Stomach (tissue), 9 donors: ENCODE measurements around the gene LZIC. TPM values are rescaled to one million over a fixed set of nuclear protein-coding genes. Genes with fewer than 3 reads are reported as not detected.
"Not testable (repeated sequence)": the region's sequence is repeated elsewhere in the genome, so short reads cannot be mapped to it uniquely, and the experiment has no call there.

Experiments used
- DNase-seq, 2 donors: peaks; one replicate each; pipeline versions ENCODE4 v3.0.0 to v3.0.0-alpha.2; 2013 to 2019
- H3K27ac ChIP-seq, 5 donors: fragments of 200-600 bp in 4 of 5; sonication (generic) in 4 of 5; one replicate each; pipeline ENCODE4 v1.5.1; 2013 to 2019; ENCODE audit warnings: mild to moderate bottlenecking in 1 of 5, moderate library complexity in 1 of 5
- H3K27me3 ChIP-seq, 3 donors: fragments of 200-600 bp; sonication (generic); one replicate each; pipeline ENCODE4 v1.5.1; 2017 to 2019; ENCODE audit warnings: mixed run types in 1 of 3
- H3K36me3 ChIP-seq, 4 donors: fragments of 200-600 bp; sonication (generic); 1 replicate in 3 of 4; 2 replicates in 1 of 4; pipeline ENCODE4 v1.5.1; 2016 to 2019
- H3K4me1 ChIP-seq, 4 donors: fragments of 200-600 bp; sonication (generic); one replicate each; pipeline ENCODE4 v1.5.1; 2016 to 2019
- H3K4me3 ChIP-seq, 4 donors: fragments of 200-600 bp; sonication (generic) in 3 of 4; one replicate each; pipeline ENCODE4 v1.5.1; 2016 to 2019; ENCODE audit warnings: mild to moderate bottlenecking in 1 of 4
- H3K9me3 ChIP-seq, 4 donors: fragments of 200-600 bp; sonication (generic); one replicate each; pipeline ENCODE4 v1.5.1; 2016 to 2019
- EP300 ChIP-seq: sonication (generic); formaldehyde crosslinking; IDR thresholded peaks from one replicate; pipeline ENCODE4 v1.6.1; 2017; ENCODE audit warnings: antibody characterized with exemption
- POLR2A ChIP-seq, 4 donors: fragments of 450-650 bp; IDR thresholded peaks; one replicate each; pipeline ENCODE4 v1.6.1; 2016; ENCODE audit warnings: antibody characterized with exemption in 4 of 4, control low read depth in 2 of 4, mild to moderate bottlenecking in 1 of 4, moderate library complexity in 1 of 4
- POLR2AphosphoS5 ChIP-seq, 3 donors: sonication (generic); formaldehyde crosslinking; IDR thresholded peaks; one replicate each; pipeline ENCODE4 v1.6.1; 2016; ENCODE audit warnings: antibody characterized with exemption in 3 of 3
- WGBS, 5 donors: extraction: QIAGEN DNeasy Blood & Tissue Kit in 3 of 5; methylation state at CpG; one replicate each; pipeline versions ENCODE4 v1.1.5 to v1.1.7; 2013 to 2018; 5-methylcytosine and 5-hydroxymethylcytosine counted together
- intact Hi-C: fragments of 100-400 bp; cut with DNase I; formaldehyde crosslinking; loops from one replicate; pipeline ENCODE4 v1.15.1; 2023; ENCODE audit warnings: low total_unique reads
- polyA plus RNA-seq, 3 donors: library from polyadenylated mRNA; stranded (reverse); fragments of 200-250 nt; gene quantifications; one replicate each; pipeline ENCODE4 v1.2.3, GENCODE V29; 2013
- total RNA-seq, 5 donors: library from RNA; depleted of rRNA; stranded (reverse); fragments of >200 nt; gene quantifications; one replicate each; pipeline versions ENCODE4 v1.1.0 to v1.2.3, GENCODE V29; 2014 to 2016
- TF ChIP-seq, protein P1 (sequence below), 7 experiments: fragments of 450-650 bp in 4 of 7; fragments of 200-600 bp in 3 of 7; sonication (generic) in 3 of 7; IDR thresholded peaks; one replicate each; pipeline ENCODE4 v1.5.1; 2016 to 2019; ENCODE audit warnings: antibody characterized with exemption in 7 of 7, control low read depth in 2 of 7, mild to moderate bottlenecking in 1 of 7
- donor health status: healthy with polysubstance abuse.
- donor health status: Bipolar disorder and iron deficiency.
- donor health status: healthy.

The LZIC gene
- total and polyA plus RNA-seq, 8 donors: 1.8 to 32.5 (median 15.2) TPM

DNA sequence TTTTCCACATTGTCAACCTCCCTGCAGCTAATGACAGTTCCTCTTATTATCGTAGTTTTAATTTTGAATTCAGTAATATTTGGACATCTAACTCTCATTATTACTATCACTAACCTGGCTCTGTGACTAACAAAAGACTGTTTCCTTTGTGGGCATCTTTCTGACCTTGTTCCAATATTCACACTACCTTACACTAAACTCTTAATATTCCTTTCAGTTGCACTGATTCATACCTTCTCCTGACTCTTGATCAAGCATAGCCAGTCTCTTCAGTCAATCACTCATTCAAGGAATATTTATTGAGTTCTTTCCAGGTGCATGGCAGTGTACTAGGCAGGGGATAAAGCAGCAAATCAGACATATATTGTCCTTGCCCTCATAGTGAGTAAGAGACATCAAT, 25.3 kb downstream of the LZIC start:
- Histone ChIP-seq H3K27me3 (no peaks in the 10 kb centered on the region), H3K4me1 (no peaks in the 10 kb centered on the region), H3K36me3 (no peaks in the 10 kb centered on the region), H3K4me3 (no peak overlapping the region), H3K27ac (no peak overlapping the region), H3K9me3 (no peaks in the 10 kb centered on the region)
- DNase-seq: no peak
- intact Hi-C loops: no loop called here
- no peak for TF ChIP-seq POLR2A (IDR thresholded peaks at IDR 0.05)
- no peak for TF ChIP-seq EP300
- TF ChIP-seq, protein P1, sequence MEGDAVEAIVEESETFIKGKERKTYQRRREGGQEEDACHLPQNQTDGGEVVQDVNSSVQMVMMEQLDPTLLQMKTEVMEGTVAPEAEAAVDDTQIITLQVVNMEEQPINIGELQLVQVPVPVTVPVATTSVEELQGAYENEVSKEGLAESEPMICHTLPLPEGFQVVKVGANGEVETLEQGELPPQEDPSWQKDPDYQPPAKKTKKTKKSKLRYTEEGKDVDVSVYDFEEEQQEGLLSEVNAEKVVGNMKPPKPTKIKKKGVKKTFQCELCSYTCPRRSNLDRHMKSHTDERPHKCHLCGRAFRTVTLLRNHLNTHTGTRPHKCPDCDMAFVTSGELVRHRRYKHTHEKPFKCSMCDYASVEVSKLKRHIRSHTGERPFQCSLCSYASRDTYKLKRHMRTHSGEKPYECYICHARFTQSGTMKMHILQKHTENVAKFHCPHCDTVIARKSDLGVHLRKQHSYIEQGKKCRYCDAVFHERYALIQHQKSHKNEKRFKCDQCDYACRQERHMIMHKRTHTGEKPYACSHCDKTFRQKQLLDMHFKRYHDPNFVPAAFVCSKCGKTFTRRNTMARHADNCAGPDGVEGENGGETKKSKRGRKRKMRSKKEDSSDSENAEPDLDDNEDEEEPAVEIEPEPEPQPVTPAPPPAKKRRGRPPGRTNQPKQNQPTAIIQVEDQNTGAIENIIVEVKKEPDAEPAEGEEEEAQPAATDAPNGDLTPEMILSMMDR (IDR thresholded peaks at IDR 0.05): no peak
- WGBS, 5 donors: 67 to 92% (median 79%) methylated on average over 1 of the region's 1 CpG

DNA sequence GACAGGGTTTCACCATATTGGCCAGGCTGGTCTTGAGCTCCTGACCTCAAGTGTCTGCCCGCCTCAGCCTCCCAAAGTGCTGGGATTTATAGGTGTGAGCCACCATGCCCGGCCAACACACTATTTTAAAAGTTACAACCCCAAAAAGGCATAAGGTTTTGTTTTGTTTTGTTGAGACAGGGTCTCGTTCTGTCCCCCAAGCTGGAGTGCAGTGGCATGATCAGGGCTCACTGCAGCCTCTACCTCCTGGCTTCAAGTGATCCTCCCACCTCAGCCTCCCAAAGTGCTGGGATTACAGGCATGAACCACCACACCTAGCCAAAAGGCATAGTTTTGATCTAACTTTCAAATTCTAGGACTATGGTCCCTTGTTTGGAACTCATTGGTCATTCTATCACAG, 25.7 kb downstream of the LZIC start:
- WGBS, 5 donors: 79 to 94% (median 86%) methylated on average over 3 of the region's 3 CpGs
- DNase-seq, H3K9me3 ChIP-seq, H3K4me3 ChIP-seq, H3K4me1 ChIP-seq, H3K27me3 ChIP-seq, H3K36me3 ChIP-seq, intact Hi-C loops, H3K27ac ChIP-seq: not testable (repeated sequence)

DNA sequence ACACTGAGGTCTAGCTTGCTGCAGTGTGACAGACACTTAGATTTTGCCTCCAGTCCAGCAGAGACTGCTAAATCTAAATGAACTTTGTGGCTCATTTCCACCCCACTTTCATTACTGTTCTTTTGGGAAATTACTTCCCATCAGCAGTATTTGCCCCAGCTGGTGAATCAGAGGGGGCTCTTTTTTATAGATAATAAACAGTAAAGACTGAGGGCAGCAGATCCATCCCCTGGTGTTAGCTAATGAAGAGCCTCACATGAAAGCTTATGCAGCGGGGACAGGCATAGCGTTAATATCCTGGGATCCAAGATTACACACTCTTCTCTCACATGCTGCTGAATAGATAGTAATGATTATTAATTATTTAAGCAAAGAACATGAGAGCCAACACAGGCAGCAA, 26.7 kb downstream of the LZIC start:
- H3K36me3 ChIP-seq: no peaks in the 10 kb centered on the region
- H3K9me3 ChIP-seq: no peaks in the 10 kb centered on the region
- H3K27ac ChIP-seq: no peak overlapping the region
- TF ChIP-seq, protein P1 (IDR thresholded peaks at IDR 0.05): no peak
- no peak for TF ChIP-seq POLR2A (IDR thresholded peaks at IDR 0.05)
- TF ChIP-seq POLR2AphosphoS5 (IDR thresholded peaks at IDR 0.05): no peak
- no peak for TF ChIP-seq EP300
- no peak for DNase-seq
- WGBS, 5 donors: 86 to 94% (median 89%) methylated on average over 2 of the region's 2 CpGs
- intact Hi-C loops: no loop called here
- H3K27me3 ChIP-seq: no peaks in the 10 kb centered on the region
- H3K4me1 ChIP-seq: peaks cover 1 to 4% (median 3%) of the 10 kb centered on the region in 4 donors
- no peak overlapping the region for H3K4me3 ChIP-seq

DNA sequence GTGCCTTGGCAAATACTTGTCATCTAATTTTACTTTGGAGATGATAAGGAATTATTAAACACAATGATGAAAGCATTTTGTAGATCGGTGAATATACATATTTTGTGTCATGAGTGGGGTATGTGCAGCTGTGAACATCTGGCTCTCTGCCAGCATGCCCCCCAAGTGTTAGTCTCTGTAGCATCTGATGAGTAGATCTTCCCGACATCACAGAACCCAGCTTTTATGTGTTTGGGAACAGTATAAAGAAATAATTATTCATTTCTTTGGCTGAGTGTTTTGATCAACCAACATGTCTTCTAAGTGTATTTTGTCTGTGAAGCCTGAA, 28.6 kb downstream of the LZIC start:
- intact Hi-C loops: no loop called here
- Histone ChIP-seq H3K27ac (no peak overlapping the region), H3K36me3 (no peaks in the 10 kb centered on the region), H3K4me3 (no peak overlapping the region), H3K4me1 (peaks cover 5 to 12% (median 9%) of the 10 kb centered on the region in 4 donors), H3K9me3 (no peaks in the 10 kb centered on the region), H3K27me3 (no peaks in the 10 kb centered on the region)
- peak in 1 of 2 donors; percentile 19 for DNase-seq
- TF ChIP-seq POLR2A (IDR thresholded peaks at IDR 0.05): no peak
- 43 to 64% (median 54%) methylated on average over 2 of the region's 2 CpGs for WGBS, 5 donors

DNA sequence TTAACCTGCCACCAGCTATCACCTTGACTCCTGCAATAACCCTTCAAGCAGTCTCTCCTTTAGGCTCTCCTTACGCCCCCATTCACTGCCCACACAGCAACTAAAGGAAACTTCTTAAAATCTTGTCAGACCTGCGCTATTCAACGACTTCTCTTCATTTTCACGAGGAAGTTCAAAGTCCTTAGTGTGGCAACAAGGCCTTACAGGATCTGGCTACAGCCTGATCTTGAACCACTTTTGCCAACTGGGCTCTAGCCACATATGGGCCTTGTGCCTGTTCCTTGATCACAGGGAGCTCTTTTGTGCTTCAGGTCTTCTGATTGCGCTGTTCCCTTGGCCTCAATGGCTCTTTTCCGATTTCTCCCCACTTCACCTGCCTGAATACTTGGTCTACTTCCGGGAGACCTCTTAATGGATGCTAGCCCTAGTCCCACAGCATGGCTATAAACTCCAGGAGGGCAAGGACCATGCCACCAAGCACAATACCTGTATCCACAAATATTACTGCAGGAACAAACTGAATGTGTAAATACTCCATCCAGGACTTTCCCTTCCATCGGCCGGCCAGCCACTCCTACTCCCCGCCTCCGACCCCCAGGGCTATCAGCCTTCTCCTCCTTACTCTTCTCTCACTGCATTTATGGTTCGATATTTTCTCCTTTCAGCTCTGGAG, 30.8 kb downstream of the LZIC start:
- DNase-seq: no peak
- peaks cover 23 to 34% (median 31%) of the 10 kb centered on the region in 4 donors for H3K4me1 ChIP-seq
- H3K27me3 ChIP-seq: no peaks in the 10 kb centered on the region
- no peaks in the 10 kb centered on the region for H3K9me3 ChIP-seq
- WGBS, 5 donors: 65 to 74% (median 70%) methylated on average over 11 to 12 of the region's 12 CpGs
- intact Hi-C loops: no loop called here
- no peak overlapping the region for H3K4me3 ChIP-seq
- TF ChIP-seq, protein P1 (IDR thresholded peaks at IDR 0.05): no peak
- TF ChIP-seq EP300 (no peak), POLR2A (IDR thresholded peaks at IDR 0.05) (no peak), POLR2AphosphoS5 (IDR thresholded peaks at IDR 0.05) (no peak)
- H3K36me3 ChIP-seq: no peaks in the 10 kb centered on the region
- peak overlapping the region in 1 of 5 donors; percentile 92 for H3K27ac ChIP-seq
